ENCODE measurements around the gene KCND3.

DNA sequence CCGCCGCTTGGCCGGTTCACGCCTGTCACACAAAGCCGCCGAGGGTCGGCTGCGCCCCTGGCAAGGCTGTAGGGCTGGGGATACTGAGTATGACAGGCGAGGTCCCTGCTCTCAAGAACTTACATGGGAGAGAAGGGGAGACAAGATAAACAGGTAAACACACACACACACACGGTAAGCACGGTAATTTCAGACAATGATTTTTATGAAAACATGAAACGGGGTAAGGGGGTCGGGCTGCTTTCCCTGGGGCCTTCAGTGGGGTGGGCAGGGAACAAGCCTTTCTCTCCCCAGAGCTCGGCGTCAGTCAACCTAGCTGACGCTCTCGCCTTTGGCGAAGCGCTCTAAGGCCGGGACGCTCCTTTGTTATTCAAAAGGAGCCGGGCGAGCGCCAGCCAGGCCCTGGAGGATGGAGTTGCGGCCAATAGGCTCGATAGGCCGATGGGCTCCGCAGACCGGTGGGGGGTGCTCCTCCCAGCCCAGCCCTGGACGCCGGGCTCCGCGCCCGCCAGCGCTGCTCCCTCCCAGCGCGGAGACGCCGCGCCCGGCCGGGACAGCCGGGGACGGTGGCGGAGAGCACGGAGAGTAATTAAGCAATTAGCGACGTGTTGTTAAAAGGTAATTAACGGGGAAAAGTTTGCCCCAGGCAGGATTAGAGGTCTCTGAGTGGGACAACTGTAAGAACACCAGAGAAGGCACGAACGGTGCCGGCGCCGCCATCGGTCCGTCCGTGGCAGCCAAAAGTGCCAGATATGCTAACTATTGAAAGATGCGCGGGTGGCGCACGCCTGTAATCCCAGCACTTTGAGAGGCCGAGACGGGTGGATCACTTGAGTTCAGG lies 249.3 kb downstream of the KCND3 start:
- TF ChIP-seq, protein P1, sequence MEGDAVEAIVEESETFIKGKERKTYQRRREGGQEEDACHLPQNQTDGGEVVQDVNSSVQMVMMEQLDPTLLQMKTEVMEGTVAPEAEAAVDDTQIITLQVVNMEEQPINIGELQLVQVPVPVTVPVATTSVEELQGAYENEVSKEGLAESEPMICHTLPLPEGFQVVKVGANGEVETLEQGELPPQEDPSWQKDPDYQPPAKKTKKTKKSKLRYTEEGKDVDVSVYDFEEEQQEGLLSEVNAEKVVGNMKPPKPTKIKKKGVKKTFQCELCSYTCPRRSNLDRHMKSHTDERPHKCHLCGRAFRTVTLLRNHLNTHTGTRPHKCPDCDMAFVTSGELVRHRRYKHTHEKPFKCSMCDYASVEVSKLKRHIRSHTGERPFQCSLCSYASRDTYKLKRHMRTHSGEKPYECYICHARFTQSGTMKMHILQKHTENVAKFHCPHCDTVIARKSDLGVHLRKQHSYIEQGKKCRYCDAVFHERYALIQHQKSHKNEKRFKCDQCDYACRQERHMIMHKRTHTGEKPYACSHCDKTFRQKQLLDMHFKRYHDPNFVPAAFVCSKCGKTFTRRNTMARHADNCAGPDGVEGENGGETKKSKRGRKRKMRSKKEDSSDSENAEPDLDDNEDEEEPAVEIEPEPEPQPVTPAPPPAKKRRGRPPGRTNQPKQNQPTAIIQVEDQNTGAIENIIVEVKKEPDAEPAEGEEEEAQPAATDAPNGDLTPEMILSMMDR (IDR thresholded peaks at IDR 0.05): no peak
- TF ChIP-seq POLR2A (IDR thresholded peaks at IDR 0.05): no peak
